ENCODE data around the gene SNX24. TPM values are rescaled to one million over a fixed set of nuclear protein-coding genes. Genes with fewer than 3 reads are reported as not detected.

The SNX24 gene
- total RNA-seq, 4 donors from 2014 or later: 2.8 to 16.5 (median 11.3) TPM

DNA sequence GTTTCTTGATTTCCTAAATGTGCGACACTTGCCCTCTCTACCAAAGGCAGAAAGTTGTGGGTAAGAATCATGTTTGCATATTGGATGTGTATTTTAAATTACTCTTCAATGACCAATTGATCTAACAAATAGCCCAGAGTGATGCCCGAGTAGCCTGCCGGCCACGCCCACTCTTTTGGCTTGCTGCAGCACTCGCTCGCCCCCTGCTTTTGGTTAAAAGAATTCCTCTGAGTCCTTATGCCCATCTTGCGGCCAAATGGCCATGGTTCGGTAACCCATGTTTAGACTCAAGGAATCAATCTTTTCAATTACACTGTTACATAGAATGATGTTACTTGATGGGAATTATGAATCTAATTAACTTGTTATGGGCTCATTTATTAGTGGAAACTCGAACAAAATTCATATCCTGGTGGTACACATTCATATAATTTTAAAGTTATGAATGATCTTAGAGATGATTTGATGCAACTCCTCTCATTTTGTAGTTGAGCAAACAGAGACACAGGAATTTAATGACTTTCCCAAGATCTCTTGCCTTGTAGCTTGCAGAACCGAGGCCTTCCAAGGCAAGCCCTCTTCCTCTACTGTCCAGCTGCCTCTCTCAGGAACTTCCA lies 154.6 kb downstream of the SNX24 start:
- TF ChIP-seq, protein P1, sequence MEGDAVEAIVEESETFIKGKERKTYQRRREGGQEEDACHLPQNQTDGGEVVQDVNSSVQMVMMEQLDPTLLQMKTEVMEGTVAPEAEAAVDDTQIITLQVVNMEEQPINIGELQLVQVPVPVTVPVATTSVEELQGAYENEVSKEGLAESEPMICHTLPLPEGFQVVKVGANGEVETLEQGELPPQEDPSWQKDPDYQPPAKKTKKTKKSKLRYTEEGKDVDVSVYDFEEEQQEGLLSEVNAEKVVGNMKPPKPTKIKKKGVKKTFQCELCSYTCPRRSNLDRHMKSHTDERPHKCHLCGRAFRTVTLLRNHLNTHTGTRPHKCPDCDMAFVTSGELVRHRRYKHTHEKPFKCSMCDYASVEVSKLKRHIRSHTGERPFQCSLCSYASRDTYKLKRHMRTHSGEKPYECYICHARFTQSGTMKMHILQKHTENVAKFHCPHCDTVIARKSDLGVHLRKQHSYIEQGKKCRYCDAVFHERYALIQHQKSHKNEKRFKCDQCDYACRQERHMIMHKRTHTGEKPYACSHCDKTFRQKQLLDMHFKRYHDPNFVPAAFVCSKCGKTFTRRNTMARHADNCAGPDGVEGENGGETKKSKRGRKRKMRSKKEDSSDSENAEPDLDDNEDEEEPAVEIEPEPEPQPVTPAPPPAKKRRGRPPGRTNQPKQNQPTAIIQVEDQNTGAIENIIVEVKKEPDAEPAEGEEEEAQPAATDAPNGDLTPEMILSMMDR (IDR thresholded peaks at IDR 0.05): peak in 2 of 4 experiments; percentile 15 to 28
- TF ChIP-seq POLR2A (IDR thresholded peaks at IDR 0.05): no peak
- intact Hi-C loops (cut with DNase I; ENCODE audit: low total_unique reads): no loop called here
- no peak for DNase-seq

DNA sequence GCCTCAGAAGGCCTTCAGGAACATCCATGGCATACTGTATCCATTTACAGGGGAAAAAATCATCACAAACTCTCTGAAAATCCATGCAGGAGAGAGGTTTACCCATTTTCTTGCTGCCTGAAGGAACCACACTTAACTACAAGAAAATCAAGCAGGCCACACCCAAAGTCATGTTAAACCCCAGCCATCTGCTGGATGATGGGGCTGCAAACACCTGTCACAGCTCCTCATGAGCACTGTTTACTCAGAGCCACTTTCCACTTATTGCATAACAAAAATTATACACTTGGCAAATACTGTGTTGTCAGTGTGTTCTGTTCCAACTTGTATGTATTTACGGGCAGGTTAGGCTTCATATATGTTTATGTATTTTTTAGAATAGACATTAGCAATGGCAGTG lies 155.3 kb downstream of the SNX24 start:
- TF ChIP-seq, protein P1 (IDR thresholded peaks at IDR 0.05): no peak
- no peak for TF ChIP-seq POLR2A (IDR thresholded peaks at IDR 0.05)
- no peaks in the 10 kb centered on the region for H3K27me3 ChIP-seq

More for the DNA sequence above, 154.6 kb downstream of the SNX24 start:
- no peaks in the 10 kb centered on the region for H3K9me3 ChIP-seq
- no peaks in the 10 kb centered on the region for H3K36me3 ChIP-seq
- H3K4me1 ChIP-seq: no peaks in the 10 kb centered on the region
- H3K27me3 ChIP-seq: no peaks in the 10 kb centered on the region
- H3K27ac ChIP-seq: no peak overlapping the region
- no peak overlapping the region for H3K4me3 ChIP-seq

DNA sequence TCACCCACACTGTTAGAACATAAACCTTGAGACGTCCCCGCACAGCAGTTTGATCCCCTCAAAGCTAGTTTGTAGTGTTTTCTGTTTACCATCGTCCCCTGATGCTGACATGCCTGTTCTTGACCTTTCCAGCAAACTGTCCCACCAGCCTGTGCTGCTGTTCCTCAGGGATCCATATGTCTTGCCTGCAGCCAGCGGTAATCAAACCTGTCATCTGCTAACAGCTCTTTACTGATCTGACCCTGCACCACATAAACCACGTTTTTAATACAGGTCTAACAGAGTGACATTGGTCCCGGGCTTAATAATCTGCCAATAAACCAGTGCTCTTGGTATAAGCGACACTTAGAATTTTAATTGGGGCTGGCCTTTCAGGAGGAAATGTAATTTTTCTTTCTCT lies 156.4 kb downstream of the SNX24 start:
- TF ChIP-seq POLR2A (IDR thresholded peaks at IDR 0.05): no peak
- TF ChIP-seq, protein P1 (IDR thresholded peaks at IDR 0.05): no peak
- no peak overlapping the region for H3K27ac ChIP-seq
- H3K27me3 ChIP-seq: no peaks in the 10 kb centered on the region
- no peak overlapping the region for H3K4me3 ChIP-seq
- intact Hi-C loops (cut with DNase I; ENCODE audit: low total_unique reads): no loop called here
- no peaks in the 10 kb centered on the region for H3K36me3 ChIP-seq
- H3K4me1 ChIP-seq: no peaks in the 10 kb centered on the region
- H3K9me3 ChIP-seq: no peaks in the 10 kb centered on the region
- DNase-seq: no peak

More for the DNA sequence above, 155.3 kb downstream of the SNX24 start:
- no peak for DNase-seq
- H3K4me1 ChIP-seq: no peaks in the 10 kb centered on the region
- intact Hi-C loops (cut with DNase I; ENCODE audit: low total_unique reads): no loop called here
- no peak overlapping the region for H3K27ac ChIP-seq
- no peak overlapping the region for H3K4me3 ChIP-seq
- no peaks in the 10 kb centered on the region for H3K9me3 ChIP-seq
- H3K36me3 ChIP-seq: no peaks in the 10 kb centered on the region

DNA sequence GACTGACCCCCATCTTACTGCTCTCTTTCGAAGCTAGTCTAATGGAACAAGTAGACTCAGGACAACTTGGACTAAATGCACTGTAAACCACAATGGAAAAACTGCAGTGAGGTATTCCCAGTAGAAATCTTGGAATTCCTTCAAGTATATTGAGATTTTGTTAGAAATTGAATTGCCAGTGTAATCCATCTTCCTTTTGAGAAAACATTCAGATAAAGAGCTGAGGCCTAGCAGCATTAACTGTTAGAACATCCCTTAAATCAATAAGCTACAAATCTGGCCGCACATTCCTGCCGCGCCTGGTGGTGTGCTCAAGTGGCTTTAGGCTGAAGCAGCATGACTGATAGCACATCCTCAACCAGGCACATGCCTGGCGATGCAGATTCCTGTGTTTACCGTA lies 161.8 kb downstream of the SNX24 start:
- intact Hi-C loops (cut with DNase I; ENCODE audit: low total_unique reads): no loop called here
- no peaks in the 10 kb centered on the region for H3K36me3 ChIP-seq
- H3K27me3 ChIP-seq: no peaks in the 10 kb centered on the region
- no peaks in the 10 kb centered on the region for H3K4me1 ChIP-seq
- H3K27ac ChIP-seq: no peak overlapping the region
- no peak for DNase-seq
- H3K4me3 ChIP-seq: no peak overlapping the region
- H3K9me3 ChIP-seq: no peaks in the 10 kb centered on the region
- TF ChIP-seq, protein P1 (IDR thresholded peaks at IDR 0.05): no peak
- no peak for TF ChIP-seq POLR2A (IDR thresholded peaks at IDR 0.05)

DNA sequence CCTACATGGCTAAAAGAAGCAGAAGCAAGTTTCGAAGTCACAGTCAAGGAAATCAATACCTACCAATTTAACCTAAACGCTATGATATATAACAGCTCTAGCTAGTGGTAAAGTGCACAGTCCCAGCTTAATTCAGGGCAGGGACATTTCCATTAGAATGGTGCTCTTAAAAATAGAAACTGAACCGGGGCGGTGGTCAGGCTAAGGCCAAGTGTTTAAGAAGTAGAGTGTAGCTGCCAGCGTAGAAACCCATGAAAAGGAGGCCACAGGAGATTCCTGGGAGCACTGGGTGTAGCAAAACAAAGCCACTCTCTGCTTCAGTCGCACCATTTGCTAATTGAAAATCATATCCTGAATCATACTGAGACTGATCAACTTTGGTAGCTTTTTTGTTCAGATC lies 162.3 kb downstream of the SNX24 start:
- Histone ChIP-seq H3K4me3 (no peak overlapping the region), H3K9me3 (no peaks in the 10 kb centered on the region), H3K4me1 (no peaks in the 10 kb centered on the region), H3K27ac (no peak overlapping the region), H3K36me3 (no peaks in the 10 kb centered on the region), H3K27me3 (no peaks in the 10 kb centered on the region)
- intact Hi-C loops (cut with DNase I; ENCODE audit: low total_unique reads): no loop called here
- TF ChIP-seq, protein P1 (IDR thresholded peaks at IDR 0.05): no peak
- no peak for TF ChIP-seq POLR2A (IDR thresholded peaks at IDR 0.05)
- DNase-seq: no peak
